Measurements from ENCODE around the gene MLANA.

DNA sequence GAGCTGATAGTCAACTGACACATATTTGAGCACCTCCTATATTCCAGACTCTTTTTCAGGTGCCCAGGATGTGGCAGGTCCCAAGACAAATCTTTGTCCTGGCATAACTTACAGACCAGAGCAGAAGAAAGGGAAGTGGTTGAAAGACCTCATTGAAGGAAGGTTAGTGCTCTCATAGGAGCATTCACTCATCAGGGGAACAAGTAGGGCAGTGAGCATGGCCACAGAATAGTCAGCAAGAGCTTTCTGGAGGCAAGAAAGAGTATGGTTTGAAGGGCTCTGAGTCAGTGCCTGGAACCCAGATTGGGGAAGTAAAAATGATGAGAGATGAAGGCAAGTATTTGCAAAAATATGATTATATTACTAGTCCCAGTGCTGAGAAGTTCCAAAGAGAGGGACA lies 32.8 kb upstream of the MLANA start:
- TF ChIP-seq, protein P1, sequence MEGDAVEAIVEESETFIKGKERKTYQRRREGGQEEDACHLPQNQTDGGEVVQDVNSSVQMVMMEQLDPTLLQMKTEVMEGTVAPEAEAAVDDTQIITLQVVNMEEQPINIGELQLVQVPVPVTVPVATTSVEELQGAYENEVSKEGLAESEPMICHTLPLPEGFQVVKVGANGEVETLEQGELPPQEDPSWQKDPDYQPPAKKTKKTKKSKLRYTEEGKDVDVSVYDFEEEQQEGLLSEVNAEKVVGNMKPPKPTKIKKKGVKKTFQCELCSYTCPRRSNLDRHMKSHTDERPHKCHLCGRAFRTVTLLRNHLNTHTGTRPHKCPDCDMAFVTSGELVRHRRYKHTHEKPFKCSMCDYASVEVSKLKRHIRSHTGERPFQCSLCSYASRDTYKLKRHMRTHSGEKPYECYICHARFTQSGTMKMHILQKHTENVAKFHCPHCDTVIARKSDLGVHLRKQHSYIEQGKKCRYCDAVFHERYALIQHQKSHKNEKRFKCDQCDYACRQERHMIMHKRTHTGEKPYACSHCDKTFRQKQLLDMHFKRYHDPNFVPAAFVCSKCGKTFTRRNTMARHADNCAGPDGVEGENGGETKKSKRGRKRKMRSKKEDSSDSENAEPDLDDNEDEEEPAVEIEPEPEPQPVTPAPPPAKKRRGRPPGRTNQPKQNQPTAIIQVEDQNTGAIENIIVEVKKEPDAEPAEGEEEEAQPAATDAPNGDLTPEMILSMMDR (IDR thresholded peaks at IDR 0.05) = no peak
- no peak for TF ChIP-seq EZH2 (IDR thresholded peaks at IDR 0.05)
- TF ChIP-seq EZH2phosphoT487 (IDR thresholded peaks at IDR 0.05) = no peak

Data from neural progenitor cell (in vitro differentiated cells).